CD4-positive, alpha-beta T cell treated with Interleukin-6 at 100 ng/mL for 8 hours (primary cell): ENCODE measurements around the gene CBFA2T3.
"Not testable (repeated sequence)": the region's sequence is repeated elsewhere in the genome, so short reads cannot be mapped to it uniquely, and the experiment has no call there.

Experiments used
- DNase-seq: peaks from one replicate; pipeline ENCODE4 v3.0.0-alpha.2; 2020; ENCODE audit warnings: mixed read lengths, low spot score

Gene CBFA2T3

GRCh38 chr16:89012622-89012995 lies 35.6 kb upstream of the CBFA2T3 start:
- no peak for DNase-seq

DNA sequence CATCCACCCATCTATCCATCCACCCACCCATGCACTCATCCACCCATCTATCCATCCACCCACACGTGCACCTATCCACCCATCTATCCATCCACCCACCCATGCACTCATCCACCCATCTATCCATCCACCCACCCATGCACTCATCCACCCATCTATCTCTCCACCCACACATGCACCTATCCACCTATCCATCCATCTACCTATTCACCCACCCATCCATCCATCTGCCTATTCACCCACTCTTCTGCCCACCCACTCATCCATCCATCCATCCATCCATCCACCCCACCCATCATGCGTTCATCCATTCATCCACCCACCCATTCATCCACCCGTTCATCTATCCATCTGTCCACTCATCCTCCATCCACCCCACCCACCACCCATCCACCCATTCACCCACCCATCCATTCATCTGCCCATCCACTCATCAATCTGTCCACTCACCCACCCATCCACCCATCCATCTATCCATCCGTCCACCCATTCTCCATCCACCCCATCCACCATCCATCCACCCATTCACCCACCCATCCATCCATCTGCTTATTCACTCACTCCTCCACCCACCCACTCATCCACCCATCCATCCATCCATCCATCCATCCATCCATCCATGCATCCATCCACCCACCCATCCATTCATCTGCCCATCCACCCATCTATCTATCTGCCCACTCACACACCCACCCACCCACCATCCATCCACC lies 35.1 kb upstream of the CBFA2T3 start:
- DNase-seq: no peak

GRCh38 chr16:89010210-89010925 lies 33.4 kb upstream of the CBFA2T3 start:
- DNase-seq: no peak

GRCh38 chr16:89009343-89010209 lies 32.6 kb upstream of the CBFA2T3 start:
- no peak for DNase-seq

GRCh38 chr16:89008796-89009195 lies 31.8 kb upstream of the CBFA2T3 start:
- DNase-seq: not testable (repeated sequence)

GRCh38 chr16:89007371-89008249 lies 30.6 kb upstream of the CBFA2T3 start:
- DNase-seq: no peak

GRCh38 chr16:89006036-89006752 lies 29.2 kb upstream of the CBFA2T3 start:
- DNase-seq: no peak

DNA sequence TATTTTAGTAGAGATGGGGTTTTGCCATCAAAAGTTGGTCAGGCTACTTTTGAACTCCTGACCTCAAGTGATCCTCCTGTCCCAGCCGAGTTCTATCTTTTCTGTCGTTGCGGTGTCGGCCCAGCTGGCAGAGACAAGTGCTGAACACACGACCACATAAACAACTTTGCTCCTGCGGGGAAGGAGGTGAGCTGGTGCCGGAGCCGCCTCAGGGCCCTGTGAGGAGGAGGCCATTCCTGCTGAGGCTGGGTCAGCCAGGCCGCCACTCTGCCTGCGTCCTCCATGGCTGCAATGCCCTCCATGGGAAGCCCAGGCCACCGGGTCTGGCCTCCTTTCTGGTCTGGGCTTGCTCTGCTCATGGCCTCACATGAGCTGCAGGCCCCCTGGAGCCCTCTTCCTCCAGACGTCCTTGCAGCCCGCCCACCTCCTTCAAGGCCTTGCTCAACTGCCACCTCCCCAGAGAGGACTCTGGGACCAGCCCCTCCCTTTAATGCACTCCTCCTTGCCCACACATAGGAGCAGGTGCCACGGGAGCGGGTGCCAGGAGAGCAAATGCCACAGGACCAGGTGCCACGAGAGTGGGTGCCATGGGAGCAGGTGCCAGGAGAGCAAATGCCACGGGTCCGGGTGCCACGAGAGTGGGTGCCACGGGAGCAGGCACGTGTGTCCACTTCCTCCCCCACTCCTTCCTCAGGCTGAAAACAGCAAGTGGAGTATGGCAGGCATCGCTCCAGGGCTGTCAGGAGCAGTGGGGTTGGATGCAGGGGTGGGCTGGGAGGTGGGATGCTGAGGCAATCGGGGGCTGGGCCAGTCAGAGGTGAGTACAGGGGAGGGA lies 28.4 kb upstream of the CBFA2T3 start:
- no peak for DNase-seq

GRCh38 chr16:89004209-89004831 lies 27.3 kb upstream of the CBFA2T3 start:
- no peak for DNase-seq

DNA sequence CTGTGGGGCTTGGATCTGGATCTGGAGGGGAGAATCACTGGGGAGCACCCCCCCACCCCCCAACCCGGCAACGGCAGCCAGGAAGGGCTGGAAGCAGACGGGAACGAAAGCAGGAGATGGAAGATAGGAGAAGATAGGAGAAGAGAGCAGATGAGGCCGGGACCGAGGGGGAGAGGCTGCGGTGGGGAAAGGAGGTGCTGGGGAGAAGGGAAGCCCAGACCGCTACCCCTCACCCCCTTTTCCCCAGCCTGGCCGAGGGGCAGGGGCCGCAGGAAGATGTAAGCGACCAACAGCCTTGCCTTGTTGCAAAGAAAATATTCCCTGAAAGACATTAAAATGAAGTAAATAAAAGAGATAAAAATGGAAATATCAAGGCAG lies 26.8 kb upstream of the CBFA2T3 start:
- DNase-seq: no peak

- no peak for DNase-seq
Measured at GRCh38 chr16:89002851-89003830, 26.1 kb upstream of the CBFA2T3 start.

GRCh38 chr16:89002081-89002480 lies 25.1 kb upstream of the CBFA2T3 start:
- not testable (repeated sequence) for DNase-seq

DNA sequence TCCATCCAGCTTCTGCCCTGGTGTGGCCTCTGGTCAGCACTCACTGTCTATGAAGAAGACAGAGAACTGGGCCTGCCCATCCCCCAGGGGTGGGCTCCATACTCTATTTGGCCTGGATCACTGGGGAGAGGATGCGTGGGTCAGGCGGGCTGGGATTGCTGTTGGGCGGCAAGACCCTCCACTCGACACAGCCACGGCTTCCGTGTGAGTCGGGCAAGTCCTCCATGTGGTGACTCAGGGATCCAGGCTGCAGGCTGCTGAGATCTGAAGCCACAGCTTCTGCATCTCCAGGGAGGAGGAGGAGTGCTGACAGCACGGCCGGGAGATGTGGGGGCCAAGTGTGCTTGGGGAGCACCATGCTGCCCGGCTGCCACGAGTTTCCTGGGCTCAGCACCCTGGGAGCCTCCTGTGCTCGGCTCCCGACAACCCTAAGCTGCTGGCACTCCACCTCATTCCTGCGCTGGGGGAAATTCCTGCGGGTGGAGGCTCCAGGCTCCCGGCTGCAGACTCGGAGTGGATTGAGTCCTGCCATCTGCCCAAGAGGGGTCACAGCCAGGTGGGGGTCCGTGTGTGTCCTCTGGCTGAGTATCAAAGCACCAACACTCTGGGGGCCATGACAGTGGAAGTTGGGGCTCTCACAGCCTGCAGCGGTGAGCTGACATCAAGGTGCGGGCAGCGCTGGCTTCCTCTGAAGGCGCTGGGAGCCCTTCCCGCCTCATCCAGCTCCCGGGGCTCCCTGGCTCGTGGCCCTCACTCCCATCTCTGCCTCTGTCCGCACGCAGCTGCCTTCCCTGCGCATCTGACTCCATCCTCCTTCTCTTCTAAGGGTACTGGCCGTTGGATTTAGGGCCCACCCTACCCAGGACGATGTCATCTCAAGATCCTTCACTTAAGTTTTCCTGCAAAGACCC lies 24.4 kb upstream of the CBFA2T3 start:
- no peak for DNase-seq

GRCh38 chr16:89000207-89000959 lies 23.4 kb upstream of the CBFA2T3 start:
- DNase-seq: no peak

- DNase-seq: no peak
Measured at GRCh38 chr16:88999457-89000206, 22.6 kb upstream of the CBFA2T3 start.
